T-helper 1 cell treated with Interleukin-12 subunit alpha and Interleukin-12 subunit beta and Interleukin-4 antibody, amounts not matched to agents 30 μg/mL and 1 μg/mL, for 36 hours (primary cell): ENCODE measurements around the gene ATP1A4.

Experiments used
- H3K27ac Mint-ChIP-seq: one replicate; pipeline ENCODE4 v1.8.0; 2021; ENCODE audit warnings: mild to moderate bottlenecking, mixed read lengths
- H3K27me3 Mint-ChIP-seq: one replicate; pipeline ENCODE4 v1.8.0; 2021; ENCODE audit warnings: low read depth, mixed read lengths
- H3K36me3 Mint-ChIP-seq: one replicate; pipeline ENCODE4 v1.8.0; 2021; ENCODE audit warnings: low read depth, mixed read lengths
- H3K4me1 Mint-ChIP-seq: one replicate; pipeline ENCODE4 v1.8.0; 2021; ENCODE audit warnings: low read depth, mixed read lengths
- H3K4me3 Mint-ChIP-seq: one replicate; pipeline ENCODE4 v1.8.0; 2021; ENCODE audit warnings: mild to moderate bottlenecking, moderate library complexity, mixed read lengths
- H3K9me3 Mint-ChIP-seq: one replicate; pipeline ENCODE4 v1.8.0; 2021; ENCODE audit warnings: mixed read lengths

Gene ATP1A4

GRCh38 chr1:160146107-160146506, 5.3 kb upstream of the ATP1A4 start:
- Mint-ChIP-seq H3K9me3 (no peaks in the 10 kb centered on the region), H3K4me3 (no peak overlapping the region), H3K36me3 (no peaks in the 10 kb centered on the region), H3K27ac (no peak overlapping the region), H3K27me3 (peaks cover 32% of the 10 kb centered on the region), H3K4me1 (no peaks in the 10 kb centered on the region)

GRCh38 chr1:160148121-160148520, 3.3 kb upstream of the ATP1A4 start:
- H3K9me3 Mint-ChIP-seq, result no peaks in the 10 kb centered on the region
- peaks cover 28% of the 10 kb centered on the region for H3K27me3 Mint-ChIP-seq
- no peaks in the 10 kb centered on the region for H3K36me3 Mint-ChIP-seq
- H3K4me3 Mint-ChIP-seq, result no peak overlapping the region
- H3K4me1 Mint-ChIP-seq, result no peaks in the 10 kb centered on the region
- no peak overlapping the region for H3K27ac Mint-ChIP-seq

DNA sequence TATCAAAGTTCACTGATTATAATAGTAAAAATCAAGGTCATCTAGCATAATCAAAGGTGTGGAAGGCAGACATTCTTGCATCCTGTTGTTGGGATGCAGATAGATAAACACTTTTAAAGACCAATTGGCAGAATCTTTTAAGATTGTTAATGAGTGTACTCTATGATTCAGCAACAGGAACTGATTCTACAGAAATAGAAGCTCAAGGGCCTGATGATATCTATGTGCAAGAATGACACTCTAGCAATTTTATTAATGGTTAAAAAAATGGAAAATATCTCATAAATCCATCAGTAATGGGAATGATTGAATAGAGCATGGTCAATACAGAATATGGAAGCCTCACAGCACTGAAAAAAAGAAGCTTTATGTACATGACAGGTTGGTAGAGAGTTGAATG, 2.2 kb upstream of the ATP1A4 start:
- Mint-ChIP-seq H3K4me3 (no peak overlapping the region), H3K27ac (no peak overlapping the region), H3K9me3 (no peaks in the 10 kb centered on the region), H3K4me1 (no peaks in the 10 kb centered on the region), H3K36me3 (no peaks in the 10 kb centered on the region), H3K27me3 (peaks cover 21% of the 10 kb centered on the region)

- H3K27ac Mint-ChIP-seq, result no peak overlapping the region
Measured at GRCh38 chr1:160149716-160150115, 1.7 kb upstream of the ATP1A4 start.

DNA sequence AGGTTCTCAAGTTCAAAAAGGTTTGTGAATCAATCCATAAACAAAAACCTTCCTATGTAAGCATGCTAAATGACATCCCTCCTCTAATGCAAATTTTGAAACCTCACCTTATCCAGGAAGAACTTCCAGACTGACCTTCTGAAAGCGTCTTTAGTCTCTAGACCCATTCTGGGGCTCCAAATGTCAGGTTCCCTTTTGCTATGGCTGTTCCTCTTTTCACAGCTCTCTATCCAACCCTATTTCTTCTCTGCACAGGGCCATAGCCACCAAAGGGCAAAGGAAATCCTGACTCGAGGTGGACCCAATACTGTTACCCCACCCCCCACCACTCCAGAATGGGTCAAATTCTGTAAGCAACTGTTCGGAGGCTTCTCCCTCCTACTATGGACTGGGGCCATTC, 3.4 kb downstream of the ATP1A4 start:
- H3K9me3 Mint-ChIP-seq, result no peaks in the 10 kb centered on the region
- H3K27me3 Mint-ChIP-seq, result peaks cover 26% of the 10 kb centered on the region
- H3K4me3 Mint-ChIP-seq, result no peak overlapping the region
- H3K4me1 Mint-ChIP-seq, result no peaks in the 10 kb centered on the region
- H3K27ac Mint-ChIP-seq, result no peak overlapping the region
- no peaks in the 10 kb centered on the region for H3K36me3 Mint-ChIP-seq

More at GRCh38 chr1:160149716-160150115, 1.7 kb upstream of the ATP1A4 start:
- no peak overlapping the region for H3K4me3 Mint-ChIP-seq
- H3K9me3 Mint-ChIP-seq, result no peaks in the 10 kb centered on the region
- no peaks in the 10 kb centered on the region for H3K36me3 Mint-ChIP-seq
- peaks cover 17% of the 10 kb centered on the region for H3K27me3 Mint-ChIP-seq
- no peaks in the 10 kb centered on the region for H3K4me1 Mint-ChIP-seq

DNA sequence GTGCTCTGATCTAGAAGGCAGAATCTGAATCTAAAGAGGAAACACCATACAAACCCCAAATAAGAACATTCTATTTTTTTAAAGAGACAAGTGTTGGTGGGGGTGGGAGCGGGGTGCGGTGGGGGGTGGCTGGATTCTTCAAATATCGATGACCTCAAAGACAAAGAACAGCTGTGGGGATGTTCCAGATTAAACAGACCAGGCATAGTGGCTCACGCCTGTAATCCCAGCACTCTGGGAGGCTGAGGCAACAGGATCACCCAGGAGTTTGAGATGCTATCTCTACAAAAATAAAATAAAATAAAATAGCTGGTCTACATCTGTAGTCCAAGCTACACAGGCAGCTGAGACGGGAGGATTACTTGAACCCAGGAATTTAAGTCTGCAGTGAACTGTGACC, 5.0 kb downstream of the ATP1A4 start:
- H3K4me1 Mint-ChIP-seq, result no peaks in the 10 kb centered on the region
- H3K27me3 Mint-ChIP-seq, result peaks cover 29% of the 10 kb centered on the region
- H3K36me3 Mint-ChIP-seq, result no peaks in the 10 kb centered on the region
- no peak overlapping the region for H3K27ac Mint-ChIP-seq
- H3K9me3 Mint-ChIP-seq, result no peaks in the 10 kb centered on the region
- no peak overlapping the region for H3K4me3 Mint-ChIP-seq

DNA sequence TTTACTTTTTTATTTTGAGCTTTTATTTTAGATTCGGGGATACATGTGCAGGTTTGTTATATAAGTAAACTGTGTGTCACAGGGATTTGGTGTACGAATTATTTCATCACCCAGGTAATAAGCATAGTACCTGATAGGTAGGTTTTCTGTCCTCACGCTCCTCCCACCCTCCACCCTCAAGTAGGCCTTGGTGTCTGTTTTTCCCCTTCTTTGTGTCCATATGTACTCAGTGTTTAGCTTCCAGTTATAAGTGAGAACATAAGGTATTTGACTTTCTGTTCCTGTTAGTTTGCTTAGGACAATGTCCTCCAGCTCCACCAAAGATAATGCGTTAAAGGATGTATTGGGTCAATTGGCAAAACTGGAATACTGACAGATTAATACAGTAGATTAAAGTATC, 5.8 kb downstream of the ATP1A4 start:
- H3K36me3 Mint-ChIP-seq, result no peaks in the 10 kb centered on the region
- peaks cover 35% of the 10 kb centered on the region for H3K27me3 Mint-ChIP-seq
- no peaks in the 10 kb centered on the region for H3K9me3 Mint-ChIP-seq
- H3K27ac Mint-ChIP-seq, result no peak overlapping the region
- H3K4me3 Mint-ChIP-seq, result no peak overlapping the region
- H3K4me1 Mint-ChIP-seq, result no peaks in the 10 kb centered on the region

DNA sequence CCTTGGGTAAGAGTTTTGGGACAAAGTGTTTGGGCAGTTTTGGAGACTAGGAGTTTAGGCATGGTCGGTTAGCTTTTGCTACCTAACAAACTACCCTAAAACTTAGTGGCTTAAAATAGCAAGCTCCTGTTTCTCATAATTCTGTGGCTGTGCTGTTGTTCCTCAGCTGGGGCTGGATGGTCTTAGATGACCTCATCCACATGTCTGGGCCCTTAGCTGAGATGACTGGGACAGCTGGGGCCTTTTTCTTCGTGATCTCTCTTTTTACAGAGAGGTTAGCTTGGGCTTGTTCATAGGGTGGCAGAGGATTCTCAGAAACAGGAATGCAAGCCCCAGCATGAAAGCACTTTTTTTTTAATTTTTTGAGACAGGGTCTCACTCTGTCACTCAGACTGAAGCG, 6.6 kb downstream of the ATP1A4 start:
- Mint-ChIP-seq H3K4me3 (no peak overlapping the region), H3K27ac (no peak overlapping the region), H3K4me1 (no peaks in the 10 kb centered on the region), H3K36me3 (no peaks in the 10 kb centered on the region), H3K9me3 (no peaks in the 10 kb centered on the region), H3K27me3 (peaks cover 35% of the 10 kb centered on the region)

DNA sequence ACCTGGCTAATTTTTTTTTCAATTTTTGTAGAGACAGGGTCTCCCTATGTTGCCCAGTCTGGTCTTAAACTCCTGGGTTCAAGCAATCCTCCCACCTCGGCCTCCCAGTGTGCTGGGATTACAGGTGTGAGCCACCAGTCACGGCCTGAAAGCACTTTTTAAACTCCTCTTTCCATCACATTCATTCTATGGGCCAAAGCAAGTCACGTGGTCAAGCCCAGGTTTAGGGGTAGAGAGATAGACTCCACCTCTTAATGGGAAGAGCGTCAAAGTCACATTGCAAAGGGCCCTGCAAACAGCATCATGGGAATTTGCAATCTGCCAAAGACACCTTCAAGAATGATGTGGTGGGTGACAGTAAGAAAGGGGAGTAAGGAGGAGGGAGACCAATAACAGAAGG, 7.1 kb downstream of the ATP1A4 start:
- Mint-ChIP-seq H3K36me3 (no peaks in the 10 kb centered on the region), H3K9me3 (no peaks in the 10 kb centered on the region), H3K4me3 (no peak overlapping the region), H3K27ac (no peak overlapping the region), H3K27me3 (peaks cover 35% of the 10 kb centered on the region), H3K4me1 (no peaks in the 10 kb centered on the region)

DNA sequence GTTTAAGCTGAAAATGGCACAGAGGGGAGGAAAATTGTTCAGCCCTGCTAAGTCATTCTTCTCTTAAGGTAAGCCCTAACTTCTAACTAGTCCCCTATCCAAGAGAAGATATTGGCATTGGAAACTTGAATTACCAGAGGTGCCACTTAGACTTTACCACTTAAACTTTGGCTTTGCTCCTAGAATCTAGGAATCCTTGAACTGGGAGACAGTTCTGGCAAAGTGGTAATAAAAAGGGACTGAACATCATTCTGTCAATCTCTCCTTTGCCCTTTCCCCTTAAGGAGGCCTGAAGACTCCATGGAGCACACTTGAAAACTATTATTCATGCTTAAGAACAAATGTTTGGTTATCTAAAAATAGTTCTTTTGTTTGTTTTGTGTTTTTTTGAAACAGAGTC, 8.4 kb downstream of the ATP1A4 start:
- Mint-ChIP-seq H3K4me3 (no peak overlapping the region), H3K27ac (no peak overlapping the region), H3K9me3 (no peaks in the 10 kb centered on the region), H3K27me3 (peaks cover 44% of the 10 kb centered on the region), H3K4me1 (no peaks in the 10 kb centered on the region), H3K36me3 (no peaks in the 10 kb centered on the region)

- Mint-ChIP-seq H3K9me3 (no peaks in the 10 kb centered on the region), H3K36me3 (no peaks in the 10 kb centered on the region), H3K4me3 (no peak overlapping the region), H3K4me1 (no peaks in the 10 kb centered on the region), H3K27me3 (peaks cover 48% of the 10 kb centered on the region), H3K27ac (no peak overlapping the region)
Measured at GRCh38 chr1:160161965-160162705, 10.7 kb downstream of the ATP1A4 start.

DNA sequence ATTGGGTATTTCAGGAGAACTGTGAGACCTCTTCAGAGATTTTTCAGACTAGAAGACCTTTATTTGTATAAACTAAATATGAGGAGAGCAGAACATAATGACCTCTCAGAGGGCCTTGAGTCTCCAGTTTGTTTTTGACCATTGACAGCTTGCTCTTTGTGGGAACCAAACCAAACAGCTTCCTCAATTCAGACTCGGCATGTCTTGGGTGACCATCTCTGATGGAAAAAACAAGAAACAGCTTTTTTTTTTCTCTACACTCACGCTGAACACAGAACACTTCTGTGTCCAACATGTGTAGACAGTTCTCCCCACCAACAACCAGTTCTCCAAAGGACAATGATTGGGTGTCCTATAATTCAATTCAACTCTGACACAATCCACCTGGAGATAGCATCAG, 11.5 kb downstream of the ATP1A4 start:
- H3K4me1 Mint-ChIP-seq, result no peaks in the 10 kb centered on the region
- no peaks in the 10 kb centered on the region for H3K9me3 Mint-ChIP-seq

GRCh38 chr1:160163615-160164014, 12.2 kb downstream of the ATP1A4 start:
- H3K4me1 Mint-ChIP-seq, result no peaks in the 10 kb centered on the region
- no peak overlapping the region for H3K4me3 Mint-ChIP-seq
- no peaks in the 10 kb centered on the region for H3K9me3 Mint-ChIP-seq
- H3K27me3 Mint-ChIP-seq, result peaks cover 43% of the 10 kb centered on the region
- H3K27ac Mint-ChIP-seq, result no peak overlapping the region
- H3K36me3 Mint-ChIP-seq, result no peaks in the 10 kb centered on the region

More for the DNA sequence above, 11.5 kb downstream of the ATP1A4 start:
- peaks cover 44% of the 10 kb centered on the region for H3K27me3 Mint-ChIP-seq
- no peaks in the 10 kb centered on the region for H3K36me3 Mint-ChIP-seq
- no peak overlapping the region for H3K27ac Mint-ChIP-seq
- H3K4me3 Mint-ChIP-seq, result no peak overlapping the region

DNA sequence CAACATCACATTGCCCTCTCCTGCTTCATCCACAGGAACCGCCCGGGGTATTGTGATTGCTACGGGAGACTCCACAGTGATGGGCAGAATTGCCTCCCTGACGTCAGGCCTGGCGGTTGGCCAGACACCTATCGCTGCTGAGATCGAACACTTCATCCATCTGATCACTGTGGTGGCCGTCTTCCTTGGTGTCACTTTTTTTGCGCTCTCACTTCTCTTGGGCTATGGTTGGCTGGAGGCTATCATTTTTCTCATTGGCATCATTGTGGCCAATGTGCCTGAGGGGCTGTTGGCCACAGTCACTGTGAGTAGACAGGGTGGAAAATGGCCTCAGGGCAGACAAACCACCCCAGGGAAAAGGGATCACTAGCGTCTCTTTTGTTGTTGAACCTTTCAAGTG, 12.7 kb downstream of the ATP1A4 start:
- H3K4me1 Mint-ChIP-seq, result no peaks in the 10 kb centered on the region
- H3K27me3 Mint-ChIP-seq, result peaks cover 44% of the 10 kb centered on the region
- H3K36me3 Mint-ChIP-seq, result no peaks in the 10 kb centered on the region
- H3K9me3 Mint-ChIP-seq, result no peaks in the 10 kb centered on the region
- H3K27ac Mint-ChIP-seq, result no peak overlapping the region
- no peak overlapping the region for H3K4me3 Mint-ChIP-seq

- Mint-ChIP-seq H3K36me3 (no peaks in the 10 kb centered on the region), H3K27me3 (peaks cover 47% of the 10 kb centered on the region), H3K27ac (no peak overlapping the region), H3K4me3 (no peak overlapping the region), H3K4me1 (peaks cover 7% of the 10 kb centered on the region), H3K9me3 (no peaks in the 10 kb centered on the region)
Measured at GRCh38 chr1:160166166-160166868, 14.9 kb downstream of the ATP1A4 start.
